GOT3 (cell line): ENCODE measurements around the gene KAZN.

Source experiments
- DNase-seq: peaks from one replicate; lab custom pipeline; 2025; ENCODE audit warnings: mixed read lengths; lab: John Stamatoyannopoulos, UW

KAZN gene

GRCh38 chr1:14800014-14800413 is 201.5 kb downstream of the KAZN start:
- no peak for DNase-seq

- DNase-seq = no peak
Measured at GRCh38 chr1:14800500-14801076, 202.1 kb downstream of the KAZN start.

- DNase-seq = no peak
Measured at GRCh38 chr1:14803002-14803789, 204.7 kb downstream of the KAZN start.

GRCh38 chr1:14804626-14805025 is 206.1 kb downstream of the KAZN start:
- no peak for DNase-seq

- no peak for DNase-seq
Measured at GRCh38 chr1:14806772-14807171, 208.3 kb downstream of the KAZN start.

GRCh38 chr1:14808768-14809167 is 210.3 kb downstream of the KAZN start:
- DNase-seq = no peak

- no peak for DNase-seq
Measured at GRCh38 chr1:14809191-14809981, 210.9 kb downstream of the KAZN start.

GRCh38 chr1:14810595-14811361 is 212.3 kb downstream of the KAZN start:
- DNase-seq = no peak

- no peak for DNase-seq
Measured at GRCh38 chr1:14811573-14811972, 213.1 kb downstream of the KAZN start.

- no peak for DNase-seq
Measured at GRCh38 chr1:14812189-14812588, 213.7 kb downstream of the KAZN start.

GRCh38 chr1:14815175-14815877 is 216.8 kb downstream of the KAZN start:
- DNase-seq = no peak

GRCh38 chr1:14817223-14818170 is 219.0 kb downstream of the KAZN start:
- no peak for DNase-seq

GRCh38 chr1:14820295-14821085 is 222.0 kb downstream of the KAZN start:
- DNase-seq = no peak

GRCh38 chr1:14822493-14822892 is 224.0 kb downstream of the KAZN start:
- DNase-seq = no peak

GRCh38 chr1:14822996-14823395 is 224.5 kb downstream of the KAZN start:
- no peak for DNase-seq

GRCh38 chr1:14824314-14824915 is 225.9 kb downstream of the KAZN start:
- DNase-seq = no peak

- DNase-seq = no peak
Measured at GRCh38 chr1:14825396-14825795, 226.9 kb downstream of the KAZN start.

GRCh38 chr1:14826172-14826636 is 227.7 kb downstream of the KAZN start:
- no peak for DNase-seq

GRCh38 chr1:14826731-14827326 is 228.3 kb downstream of the KAZN start:
- DNase-seq = no peak
